Trophoblast cell (in vitro differentiated cells and primary cell): Measurements from ENCODE around the gene PPTC7.
"Not testable (repeated sequence)": the region's sequence is repeated elsewhere in the genome, so short reads cannot be mapped to it uniquely, and the experiment has no call there.

Source experiments
- DNase-seq, 2 donors: peaks; one replicate each; pipeline ENCODE4 v3.0.0-alpha.2; 2016
- H2AFZ ChIP-seq: 2 replicates; pipeline ENCODE4 v1.6.1; 2013; ENCODE audit warnings: low read length, moderate library complexity, mild to moderate bottlenecking; ENCODE audit not compliant: insufficient read depth, poor library complexity
- H2AK5ac ChIP-seq: 2 replicates; pipeline ENCODE4 v1.6.1; 2013; ENCODE audit warnings: mild to moderate bottlenecking, low read length
- H2BK120ac ChIP-seq: 2 replicates; pipeline ENCODE4 v1.6.1; 2013; ENCODE audit warnings: low read length, mild to moderate bottlenecking, moderate library complexity; ENCODE audit not compliant: insufficient read depth, poor library complexity
- H2BK12ac ChIP-seq: 2 replicates; pipeline ENCODE4 v1.6.1; 2013; ENCODE audit warnings: mild to moderate bottlenecking, low read length, moderate library complexity
- H2BK5ac ChIP-seq: 2 replicates; pipeline ENCODE4 v1.6.1; 2013; ENCODE audit warnings: low read length, low read depth, moderate library complexity, mild to moderate bottlenecking; ENCODE audit not compliant: poor library complexity
- H3K14ac ChIP-seq: 2 replicates; pipeline ENCODE4 v1.6.1; 2013; ENCODE audit warnings: mild to moderate bottlenecking, low read length
- H3K18ac ChIP-seq: 2 replicates; pipeline ENCODE4 v1.6.1; 2013; ENCODE audit warnings: mild to moderate bottlenecking, low read length
- H3K23ac ChIP-seq: 2 replicates; pipeline ENCODE4 v1.6.1; 2013; ENCODE audit warnings: low read length
- H3K27ac ChIP-seq: 2 replicates; pipeline ENCODE4 v1.5.1; 2013; ENCODE audit warnings: low read depth, mild to moderate bottlenecking, inconsistent platforms, low read length, moderate library complexity
- H3K27me3 ChIP-seq: 2 replicates; pipeline ENCODE4 v1.6.1; 2013; ENCODE audit warnings: inconsistent platforms, mild to moderate bottlenecking, low read length, moderate library complexity; ENCODE audit not compliant: insufficient read depth
- H3K36me3 ChIP-seq, 2 experiments: 1 replicate in 1 of 2; 2 replicates in 1 of 2; pipeline ENCODE4 v1.6.1; 2013; ENCODE audit warnings: low read length in 2 of 2, mild to moderate bottlenecking in 2 of 2, moderate library complexity in 1 of 2; ENCODE audit not compliant: insufficient read depth in 2 of 2, control insufficient read depth in 1 of 2
- H3K4ac ChIP-seq: 2 replicates; pipeline ENCODE4 v1.6.1; 2013; ENCODE audit warnings: low read depth, mild to moderate bottlenecking, low read length, moderate library complexity
- H3K4me1 ChIP-seq, 2 experiments: 1 replicate in 1 of 2; 2 replicates in 1 of 2; pipeline ENCODE4 v1.6.1; 2013; ENCODE audit warnings: low read length in 2 of 2, mild to moderate bottlenecking in 2 of 2, moderate library complexity in 1 of 2; ENCODE audit not compliant: insufficient read depth in 2 of 2, control insufficient read depth in 1 of 2
- H3K4me2 ChIP-seq: 2 replicates; pipeline ENCODE4 v1.6.1; 2013; ENCODE audit warnings: inconsistent platforms, mild to moderate bottlenecking, low read length, moderate library complexity
- H3K4me3 ChIP-seq: 2 replicates; pipeline ENCODE4 v1.5.1; 2013; ENCODE audit warnings: mild to moderate bottlenecking, low read depth, low read length, inconsistent platforms
- H3K79me1 ChIP-seq: one replicate; pipeline ENCODE4 v1.6.1; 2013; ENCODE audit warnings: low read length
- H3K79me2 ChIP-seq: 2 replicates; pipeline ENCODE4 v1.6.1; 2013; ENCODE audit warnings: low read length, mild to moderate bottlenecking; ENCODE audit not compliant: control insufficient read depth, insufficient read depth, poor library complexity
- H3K9ac ChIP-seq: 2 replicates; pipeline ENCODE4 v1.6.1; 2013; ENCODE audit warnings: mild to moderate bottlenecking, low read length
- H3K9me3 ChIP-seq: 2 replicates; pipeline ENCODE4 v1.6.1; 2013; ENCODE audit warnings: low read depth, mild to moderate bottlenecking, control low read depth, inconsistent platforms, low read length; ENCODE audit not compliant: insufficient read depth
- H4K12ac ChIP-seq: 2 replicates; pipeline ENCODE4 v1.6.1; 2013; ENCODE audit warnings: low read depth, mild to moderate bottlenecking, low read length, moderate library complexity
- H4K8ac ChIP-seq: 2 replicates; pipeline ENCODE4 v1.6.1; 2013; ENCODE audit warnings: low read depth, mild to moderate bottlenecking, low read length, moderate library complexity
- H4K91ac ChIP-seq: one replicate; pipeline ENCODE4 v1.6.1; 2013; ENCODE audit warnings: low read depth, mild to moderate bottlenecking, low read length, moderate library complexity
- WGBS: extraction: QIAGEN DNeasy Blood & Tissue Kit; methylation state at CpG from one replicate; pipeline ENCODE4 v1.1.7; 2013; ENCODE audit warnings: missing lambda C conversion rate; ENCODE audit not compliant: insufficient read length, insufficient coverage; ENCODE audit errors: extremely low coverage; 5-methylcytosine and 5-hydroxymethylcytosine counted together

PPTC7 gene

DNA sequence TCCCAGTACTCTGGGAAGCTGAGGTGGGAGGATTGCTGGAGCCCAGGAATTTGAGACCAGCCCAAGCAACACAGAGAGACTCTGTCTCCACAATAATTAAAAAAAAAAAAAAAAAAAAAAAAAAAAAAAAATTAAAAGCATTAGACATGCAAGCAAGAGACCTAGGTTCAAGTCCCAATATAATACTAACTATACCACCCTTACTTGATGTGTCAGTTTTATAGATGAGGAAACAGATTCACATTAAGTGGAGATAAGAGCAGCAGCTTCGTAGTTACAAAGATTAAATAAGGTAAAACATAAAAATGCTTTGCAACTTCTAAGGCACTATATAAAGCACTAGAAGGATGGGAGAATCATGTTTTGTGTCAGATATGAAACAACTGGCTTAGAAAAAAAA is 9.1 kb downstream of the PPTC7 start:
- Histone ChIP-seq H3K4me3 (no peak overlapping the region), H3K4ac (no peak overlapping the region), H4K8ac (no peak overlapping the region), H3K14ac (no peak overlapping the region), H3K9ac (no peak overlapping the region), H4K91ac (no peak overlapping the region), H2BK120ac (no peak overlapping the region), H3K4me2 (no peak overlapping the region), H3K9me3 (no peaks in the 10 kb centered on the region), H3K79me2 (no peaks in the 10 kb centered on the region), H2AK5ac (no peak overlapping the region), H3K18ac (no peak overlapping the region), H2BK5ac (no peak overlapping the region), H4K12ac (no peak overlapping the region), H3K27me3 (no peaks in the 10 kb centered on the region), H2AFZ (no peak overlapping the region), H3K36me3 (no peaks in the 10 kb centered on the region), H3K4me1 (no peaks in the 10 kb centered on the region), H2BK12ac (no peak overlapping the region), H3K79me1 (no peaks in the 10 kb centered on the region), H3K27ac (no peak overlapping the region), H3K23ac (no peak overlapping the region)
- no peak for DNase-seq
- no CpG with 5 or more reads among the region's 1 CpG for WGBS

GRCh38 chr12:110570798-110571197 is 12.3 kb downstream of the PPTC7 start:
- no CpG with 5 or more reads among the region's 16 CpGs for WGBS
- H2BK12ac ChIP-seq, H4K8ac ChIP-seq, H4K91ac ChIP-seq, H3K27me3 ChIP-seq, H3K4me1 ChIP-seq, H3K4ac ChIP-seq, H3K9me3 ChIP-seq, H3K79me1 ChIP-seq, H3K36me3 ChIP-seq, DNase-seq, H4K12ac ChIP-seq, H2AFZ ChIP-seq, H3K4me2 ChIP-seq, H3K4me3 ChIP-seq, H3K79me2 ChIP-seq, H2AK5ac ChIP-seq, H3K18ac ChIP-seq, H3K23ac ChIP-seq, H2BK120ac ChIP-seq, H3K9ac ChIP-seq, H3K27ac ChIP-seq, H2BK5ac ChIP-seq, H3K14ac ChIP-seq: not testable (repeated sequence)

GRCh38 chr12:110569838-110570237 is 13.3 kb downstream of the PPTC7 start:
- H4K8ac ChIP-seq, H3K4me2 ChIP-seq, H3K14ac ChIP-seq, H3K23ac ChIP-seq, H3K4ac ChIP-seq, DNase-seq, H2BK120ac ChIP-seq, H3K9me3 ChIP-seq, H3K18ac ChIP-seq, H3K36me3 ChIP-seq, H3K4me1 ChIP-seq, H3K27me3 ChIP-seq, H2AFZ ChIP-seq, H4K12ac ChIP-seq, H3K79me1 ChIP-seq, H2AK5ac ChIP-seq, H2BK12ac ChIP-seq, H3K9ac ChIP-seq, H4K91ac ChIP-seq, H2BK5ac ChIP-seq, H3K27ac ChIP-seq, H3K4me3 ChIP-seq, H3K79me2 ChIP-seq: not testable (repeated sequence)
- WGBS: no CpG with 5 or more reads among the region's 2 CpGs

GRCh38 chr12:110568752-110569151 is 14.4 kb downstream of the PPTC7 start:
- Histone ChIP-seq H3K4me1 (peaks cover 0 to 4% of the 10 kb centered on the region in 2 experiments), H3K4ac (no peak overlapping the region), H3K79me2 (peaks cover 1% of the 10 kb centered on the region), H3K9me3 (peaks cover 3% of the 10 kb centered on the region), H3K36me3 (no peaks in the 10 kb centered on the region), H3K4me3 (no peak overlapping the region), H3K27ac (no peak overlapping the region), H3K79me1 (no peaks in the 10 kb centered on the region), H2BK120ac (no peak overlapping the region), H2BK12ac (no peak overlapping the region), H3K4me2 (no peak overlapping the region), H2BK5ac (no peak overlapping the region), H3K18ac (no peak overlapping the region), H3K9ac (no peak overlapping the region), H4K12ac (no peak overlapping the region), H3K23ac (no peak overlapping the region), H2AFZ (no peak overlapping the region), H3K14ac (no peak overlapping the region), H3K27me3 (no peaks in the 10 kb centered on the region), H4K8ac (no peak overlapping the region), H4K91ac (no peak overlapping the region), H2AK5ac (no peak overlapping the region)
- DNase-seq: no peak
- no CpG with 5 or more reads among the region's 6 CpGs for WGBS
